ENCODE data around the gene C2CD5. TPM values are rescaled to one million over a fixed set of nuclear protein-coding genes. Genes with fewer than 3 reads are reported as not detected.

The C2CD5 gene
- polyA plus RNA-seq, 1 of the 3 experiments (the other 2 are of a cell fraction), result 9.2 TPM

DNA sequence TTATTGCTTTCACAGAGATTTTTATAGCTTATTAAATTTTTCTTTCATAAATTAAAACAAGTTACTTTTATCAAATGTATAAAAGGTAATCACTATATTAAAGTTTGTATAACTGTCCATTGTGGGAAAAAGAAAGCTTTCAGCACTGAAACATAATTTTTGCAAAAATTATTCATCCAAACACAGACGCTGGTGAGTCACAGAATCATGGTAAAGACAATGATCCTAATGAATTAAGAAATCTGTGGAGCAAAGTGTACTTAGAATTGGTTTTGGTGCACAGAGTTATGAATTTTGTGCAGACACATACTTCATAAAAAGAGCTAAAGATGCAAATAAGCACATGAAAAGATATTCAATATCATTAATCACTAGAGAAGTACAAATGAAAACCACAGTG is 31.7 kb upstream of the C2CD5 start:
- no peak overlapping the region for H2AFZ ChIP-seq (ENCODE audit: low read depth)
- no peak overlapping the region for H3K27ac ChIP-seq (ENCODE audit: low read depth in 2 of 2, low read length in 1 of 2)
- H3K4me1 ChIP-seq (ENCODE audit: control insufficient read depth in 1 of 2, insufficient read depth in 2 of 2, low read depth in 1 of 2, low read length in 1 of 2), result no peaks in the 10 kb centered on the region
- H3K9me3 ChIP-seq, result no peaks in the 10 kb centered on the region
- no peaks in the 10 kb centered on the region for H3K9me2 ChIP-seq
- no peaks in the 10 kb centered on the region for H3F3A ChIP-seq (replicated peaks; ENCODE audit: insufficient read depth)
- ChIA-PET POLR2A (no interaction called here), CTCF (interaction anchor here (0.8 kb wide), 1 partner anchor 116 kb away, joined by 4 read pairs; no protein-coding TSS in a partner anchor)
- H3K4me2 ChIP-seq, result no peak overlapping the region
- H3K79me2 ChIP-seq (ENCODE audit: insufficient read depth), result no peaks in the 10 kb centered on the region
- DNase-seq, result no peak
- H3K4me3 ChIP-seq (ENCODE audit: low read depth in 2 of 2, low read length in 1 of 2), result no peak overlapping the region
- H3K9ac ChIP-seq, result no peak overlapping the region
- H3K27me3 ChIP-seq (ENCODE audit: insufficient read depth), result no peaks in the 10 kb centered on the region
- no peaks in the 10 kb centered on the region for H4K20me1 ChIP-seq (ENCODE audit: insufficient read depth)
- 56% methylated on average over 1 of the region's 1 CpG for WGBS (ENCODE audit: low lambda C conversion rate)
- TF ChIP-seq, protein P1, sequence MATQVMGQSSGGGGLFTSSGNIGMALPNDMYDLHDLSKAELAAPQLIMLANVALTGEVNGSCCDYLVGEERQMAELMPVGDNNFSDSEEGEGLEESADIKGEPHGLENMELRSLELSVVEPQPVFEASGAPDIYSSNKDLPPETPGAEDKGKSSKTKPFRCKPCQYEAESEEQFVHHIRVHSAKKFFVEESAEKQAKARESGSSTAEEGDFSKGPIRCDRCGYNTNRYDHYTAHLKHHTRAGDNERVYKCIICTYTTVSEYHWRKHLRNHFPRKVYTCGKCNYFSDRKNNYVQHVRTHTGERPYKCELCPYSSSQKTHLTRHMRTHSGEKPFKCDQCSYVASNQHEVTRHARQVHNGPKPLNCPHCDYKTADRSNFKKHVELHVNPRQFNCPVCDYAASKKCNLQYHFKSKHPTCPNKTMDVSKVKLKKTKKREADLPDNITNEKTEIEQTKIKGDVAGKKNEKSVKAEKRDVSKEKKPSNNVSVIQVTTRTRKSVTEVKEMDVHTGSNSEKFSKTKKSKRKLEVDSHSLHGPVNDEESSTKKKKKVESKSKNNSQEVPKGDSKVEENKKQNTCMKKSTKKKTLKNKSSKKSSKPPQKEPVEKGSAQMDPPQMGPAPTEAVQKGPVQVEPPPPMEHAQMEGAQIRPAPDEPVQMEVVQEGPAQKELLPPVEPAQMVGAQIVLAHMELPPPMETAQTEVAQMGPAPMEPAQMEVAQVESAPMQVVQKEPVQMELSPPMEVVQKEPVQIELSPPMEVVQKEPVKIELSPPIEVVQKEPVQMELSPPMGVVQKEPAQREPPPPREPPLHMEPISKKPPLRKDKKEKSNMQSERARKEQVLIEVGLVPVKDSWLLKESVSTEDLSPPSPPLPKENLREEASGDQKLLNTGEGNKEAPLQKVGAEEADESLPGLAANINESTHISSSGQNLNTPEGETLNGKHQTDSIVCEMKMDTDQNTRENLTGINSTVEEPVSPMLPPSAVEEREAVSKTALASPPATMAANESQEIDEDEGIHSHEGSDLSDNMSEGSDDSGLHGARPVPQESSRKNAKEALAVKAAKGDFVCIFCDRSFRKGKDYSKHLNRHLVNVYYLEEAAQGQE (IDR thresholded peaks at IDR 0.05; ENCODE audit: low read depth, low read length), result no peak
- TF ChIP-seq TEAD4 (IDR thresholded peaks at IDR 0.05; ENCODE audit: borderline replicate concordance, insufficient read depth), result no peak
- TF ChIP-seq RXRA (IDR thresholded peaks at IDR 0.05; ENCODE audit: borderline replicate concordance, low read depth), result no peak
- no peak for TF ChIP-seq GABPA (IDR thresholded peaks at IDR 0.05; ENCODE audit: low read depth)
- TF ChIP-seq, protein P2, sequence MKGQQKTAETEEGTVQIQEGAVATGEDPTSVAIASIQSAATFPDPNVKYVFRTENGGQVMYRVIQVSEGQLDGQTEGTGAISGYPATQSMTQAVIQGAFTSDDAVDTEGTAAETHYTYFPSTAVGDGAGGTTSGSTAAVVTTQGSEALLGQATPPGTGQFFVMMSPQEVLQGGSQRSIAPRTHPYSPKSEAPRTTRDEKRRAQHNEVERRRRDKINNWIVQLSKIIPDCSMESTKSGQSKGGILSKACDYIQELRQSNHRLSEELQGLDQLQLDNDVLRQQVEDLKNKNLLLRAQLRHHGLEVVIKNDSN (IDR thresholded peaks at IDR 0.05; ENCODE audit: borderline replicate concordance, low read depth), result no peak
- no peak for TF ChIP-seq CHD2 (IDR thresholded peaks at IDR 0.05; ENCODE audit: low read length, partially characterized antibody)
- TF ChIP-seq GATA2 (CRISPR knock-in tag; IDR thresholded peaks at IDR 0.05), result no peak
- no peak for TF ChIP-seq MEF2A (IDR thresholded peaks at IDR 0.05; ENCODE audit: borderline replicate concordance, low read depth)
- TF ChIP-seq, protein P3, sequence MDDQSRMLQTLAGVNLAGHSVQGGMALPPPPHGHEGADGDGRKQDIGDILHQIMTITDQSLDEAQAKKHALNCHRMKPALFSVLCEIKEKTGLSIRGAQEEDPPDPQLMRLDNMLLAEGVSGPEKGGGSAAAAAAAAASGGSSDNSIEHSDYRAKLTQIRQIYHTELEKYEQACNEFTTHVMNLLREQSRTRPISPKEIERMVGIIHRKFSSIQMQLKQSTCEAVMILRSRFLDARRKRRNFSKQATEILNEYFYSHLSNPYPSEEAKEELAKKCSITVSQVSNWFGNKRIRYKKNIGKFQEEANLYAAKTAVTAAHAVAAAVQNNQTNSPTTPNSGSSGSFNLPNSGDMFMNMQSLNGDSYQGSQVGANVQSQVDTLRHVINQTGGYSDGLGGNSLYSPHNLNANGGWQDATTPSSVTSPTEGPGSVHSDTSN (IDR thresholded peaks at IDR 0.05), result no peak
- H3K36me3 ChIP-seq (replicated peaks in 1 of 2; ENCODE audit: control insufficient read depth in 1 of 2, insufficient read depth in 2 of 2, low read length in 1 of 2), result no peaks in the 10 kb centered on the region

DNA sequence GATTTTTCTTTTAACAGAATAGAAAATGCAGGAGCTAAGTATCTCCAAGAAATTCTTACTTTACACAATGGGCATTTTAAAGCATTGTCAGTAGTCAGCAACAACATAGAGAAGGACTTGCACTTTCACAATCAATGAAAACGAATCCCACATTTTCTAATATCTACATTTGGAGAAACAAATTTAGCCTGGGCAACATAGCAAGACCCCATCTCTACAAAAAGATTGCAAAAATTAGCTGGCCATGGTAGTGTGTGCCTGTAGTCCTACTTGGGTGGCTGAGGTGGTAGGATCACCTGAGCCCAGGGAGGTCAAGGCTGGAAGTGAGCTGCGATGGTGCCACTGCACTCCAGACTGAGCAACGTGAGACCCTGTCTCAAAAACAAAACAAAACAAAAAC is 30.6 kb upstream of the C2CD5 start:
- Histone ChIP-seq H3K27ac (ENCODE audit: low read depth in 2 of 2, low read length in 1 of 2) (no peak overlapping the region), H3K9me3 (no peaks in the 10 kb centered on the region), H3F3A (replicated peaks; ENCODE audit: insufficient read depth) (no peaks in the 10 kb centered on the region), H3K4me2 (no peak overlapping the region), H3K4me1 (ENCODE audit: control insufficient read depth in 1 of 2, insufficient read depth in 2 of 2, low read depth in 1 of 2, low read length in 1 of 2) (no peaks in the 10 kb centered on the region), H3K36me3 (replicated peaks in 1 of 2; ENCODE audit: control insufficient read depth in 1 of 2, insufficient read depth in 2 of 2, low read length in 1 of 2) (no peaks in the 10 kb centered on the region), H3K27me3 (ENCODE audit: insufficient read depth) (no peaks in the 10 kb centered on the region), H2AFZ (ENCODE audit: low read depth) (no peak overlapping the region), H3K79me2 (ENCODE audit: insufficient read depth) (no peaks in the 10 kb centered on the region), H4K20me1 (ENCODE audit: insufficient read depth) (no peaks in the 10 kb centered on the region), H3K9ac (no peak overlapping the region), H3K9me2 (no peaks in the 10 kb centered on the region), H3K4me3 (ENCODE audit: low read depth in 2 of 2, low read length in 1 of 2) (no peak overlapping the region)
- ChIA-PET POLR2A (no interaction called here), CTCF (no interaction called here)
- DNase-seq, result no peak
- 56% methylated on average over 3 of the region's 3 CpGs for WGBS (ENCODE audit: low lambda C conversion rate)
- TF ChIP-seq NFIC (IDR thresholded peaks at IDR 0.05; ENCODE audit: borderline replicate concordance) (no peak), TEAD4 (IDR thresholded peaks at IDR 0.05; ENCODE audit: borderline replicate concordance, insufficient read depth) (no peak), CHD2 (IDR thresholded peaks at IDR 0.05; ENCODE audit: low read length, partially characterized antibody) (no peak), TCF12 (IDR thresholded peaks at IDR 0.05) (no peak), RFX5 (IDR thresholded peaks at IDR 0.05; ENCODE audit: low read length) (no peak), SMC3 (IDR thresholded peaks at IDR 0.05; ENCODE audit: low read depth, low read length) (no peak), RXRA (IDR thresholded peaks at IDR 0.05; ENCODE audit: borderline replicate concordance, low read depth) (no peak), RAD21 (IDR thresholded peaks at IDR 0.05; ENCODE audit: low read length) (no peak)
- TF ChIP-seq, protein P1 (IDR thresholded peaks at IDR 0.05; ENCODE audit: low read depth, low read length), result no peak
- TF ChIP-seq, protein P4, sequence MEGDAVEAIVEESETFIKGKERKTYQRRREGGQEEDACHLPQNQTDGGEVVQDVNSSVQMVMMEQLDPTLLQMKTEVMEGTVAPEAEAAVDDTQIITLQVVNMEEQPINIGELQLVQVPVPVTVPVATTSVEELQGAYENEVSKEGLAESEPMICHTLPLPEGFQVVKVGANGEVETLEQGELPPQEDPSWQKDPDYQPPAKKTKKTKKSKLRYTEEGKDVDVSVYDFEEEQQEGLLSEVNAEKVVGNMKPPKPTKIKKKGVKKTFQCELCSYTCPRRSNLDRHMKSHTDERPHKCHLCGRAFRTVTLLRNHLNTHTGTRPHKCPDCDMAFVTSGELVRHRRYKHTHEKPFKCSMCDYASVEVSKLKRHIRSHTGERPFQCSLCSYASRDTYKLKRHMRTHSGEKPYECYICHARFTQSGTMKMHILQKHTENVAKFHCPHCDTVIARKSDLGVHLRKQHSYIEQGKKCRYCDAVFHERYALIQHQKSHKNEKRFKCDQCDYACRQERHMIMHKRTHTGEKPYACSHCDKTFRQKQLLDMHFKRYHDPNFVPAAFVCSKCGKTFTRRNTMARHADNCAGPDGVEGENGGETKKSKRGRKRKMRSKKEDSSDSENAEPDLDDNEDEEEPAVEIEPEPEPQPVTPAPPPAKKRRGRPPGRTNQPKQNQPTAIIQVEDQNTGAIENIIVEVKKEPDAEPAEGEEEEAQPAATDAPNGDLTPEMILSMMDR (IDR thresholded peaks at IDR 0.05), result no peak
- TF ChIP-seq, protein P2 (IDR thresholded peaks at IDR 0.05; ENCODE audit: borderline replicate concordance, low read depth), result no peak

Measured in SK-N-SH (cell line).